Measurements from ENCODE around the gene BLMH. TPM values are rescaled to one million over a fixed set of nuclear protein-coding genes. Genes with fewer than 3 reads are reported as not detected.
A peak's percentile ranks its signal among the peaks of the same experiment; 100 is the strongest.

Gene BLMH
- total and polyA plus RNA-seq, 9 of the 15 experiments (the other 6 are each of a cell fraction or from before 2014, with no cell fraction given), result 26.0 to 118 (median 67.3) TPM

GRCh38 chr17:30336369-30337171, 44.8 kb upstream of the BLMH start (continued):
- peak; percentile 51; the same call in 1 of the 2 replicates for TF ChIP-seq ZNF592 (IDR thresholded peaks at IDR 0.05)
- TF ChIP-seq EP400 (IDR thresholded peaks at IDR 0.05), result peak; percentile 50
- peak; percentile 1; the same call in 1 of the 2 replicates for TF ChIP-seq MAFK (IDR thresholded peaks at IDR 0.05; ENCODE audit: low read length)
- TF ChIP-seq C11orf30 (IDR thresholded peaks at IDR 0.05; ENCODE audit: low read depth), result peak; percentile 33; the same call in 1 of the 2 replicates
- TF ChIP-seq ZNF766 (CRISPR knock-in tag; conservative IDR thresholded peaks at IDR 0.05), result 0 out of 2 replicates have a peak, but pooled peaks have one; percentile 35
- TF ChIP-seq RCOR1 (IDR thresholded peaks at IDR 0.05; ENCODE audit: borderline replicate concordance in 1 of 2, low read depth in 2 of 2, low read length in 2 of 2), result peak in 1 of 2 experiments; percentile 13; a peak in 1 of 4 replicates
- TF ChIP-seq BRCA1 (IDR thresholded peaks at IDR 0.05), result no peak
- TF ChIP-seq BRCA1 (CRISPR knock-in tag; IDR thresholded peaks at IDR 0.05), result no peak
- peak; percentile 89 for TF ChIP-seq MITF (IDR thresholded peaks at IDR 0.05)
- no peak for TF ChIP-seq TCF3 (CRISPR knock-in tag; IDR thresholded peaks at IDR 0.05)
- TF ChIP-seq HMBOX1 (IDR thresholded peaks at IDR 0.05), result no peak
- no peak for TF ChIP-seq HIVEP1 (CRISPR knock-in tag; IDR thresholded peaks at IDR 0.05)
- TF ChIP-seq BACH1 (tag; IDR thresholded peaks at IDR 0.05), result peak; percentile 27; the same call in 1 of the 2 replicates
- no peak for TF ChIP-seq PBX2 (CRISPR knock-in tag; IDR thresholded peaks at IDR 0.05; ENCODE audit: low read depth)
- peak; percentile 85 for TF ChIP-seq PBX2 (tag; conservative IDR thresholded peaks at IDR 0.05; ENCODE audit: low read depth)
- peak; percentile 28; the same call in 1 of the 2 replicates for TF ChIP-seq SMARCA5 (IDR thresholded peaks at IDR 0.05)

Measured in K562 (cell line).